ENCODE measurements around the gene HYLS1.
"Not testable (repeated sequence)": the region's sequence is repeated elsewhere in the genome, so short reads cannot be mapped to it uniquely, and the experiment has no call there.

HYLS1 gene

GRCh38 chr11:125887373-125888324 lies at the start of gene HYLS1:
TSS of gene HYLS1 (plus strand) at chr11:125887668. CDS start at chr11:125899369, 11,701 bp downstream.
- peak; percentile 95 for DNase-seq

- no peak for DNase-seq
Observed at GRCh38 chr11:125842321-125842948, 45.0 kb upstream of the HYLS1 start.

- DNase-seq = no peak
Observed at GRCh38 chr11:125846188-125846587, 41.3 kb upstream of the HYLS1 start.

GRCh38 chr11:125857670-125858069 lies 29.8 kb upstream of the HYLS1 start:
- not testable (repeated sequence) for DNase-seq

GRCh38 chr11:125862786-125863185 lies 24.7 kb upstream of the HYLS1 start:
- DNase-seq = not testable (repeated sequence)

- not testable (repeated sequence) for DNase-seq
Observed at GRCh38 chr11:125865354-125865753, 22.1 kb upstream of the HYLS1 start.

GRCh38 chr11:125869521-125869920 lies 17.9 kb upstream of the HYLS1 start:
- DNase-seq = no peak

GRCh38 chr11:125871391-125872137 lies 15.9 kb upstream of the HYLS1 start:
- no peak for DNase-seq

GRCh38 chr11:125872138-125872491 lies 15.4 kb upstream of the HYLS1 start:
- DNase-seq = no peak

- no peak for DNase-seq
Observed at GRCh38 chr11:125873881-125874555, 13.4 kb upstream of the HYLS1 start.

GRCh38 chr11:125874556-125875124 lies 12.8 kb upstream of the HYLS1 start:
- DNase-seq = peak; percentile 61

GRCh38 chr11:125881291-125881690 lies 6.2 kb upstream of the HYLS1 start:
- DNase-seq = no peak

GRCh38 chr11:125883375-125883774 lies 4.1 kb upstream of the HYLS1 start:
- DNase-seq = no peak

- peak; percentile 53 for DNase-seq
Observed at GRCh38 chr11:125886997-125887372, 483 bp upstream of the HYLS1 start.

GRCh38 chr11:125890447-125891100 lies 3.1 kb downstream of the HYLS1 start:
- no peak for DNase-seq

GRCh38 chr11:125892071-125892470 lies 4.6 kb downstream of the HYLS1 start:
- no peak for DNase-seq

GRCh38 chr11:125892994-125893393 lies 5.5 kb downstream of the HYLS1 start:
- DNase-seq = no peak

- no peak for DNase-seq
Observed at GRCh38 chr11:125901872-125902271, 14.4 kb downstream of the HYLS1 start.

GRCh38 chr11:125902277-125902926 lies 14.9 kb downstream of the HYLS1 start:
- DNase-seq = no peak

- peak; percentile 94 for DNase-seq
Observed at GRCh38 chr11:125902927-125903710, 15.7 kb downstream of the HYLS1 start, which contains the start of gene PUS3. TSS of gene PUS3 (minus strand) at chr11:125903206. CDS start at chr11:125896284, 6,922 bp downstream.

Measured in NCI-H2029 (cell line).